ENCODE results near the gene PRDM8.
"Not testable (repeated sequence)": the region's sequence is repeated elsewhere in the genome, so short reads cannot be mapped to it uniquely, and the experiment has no call there.

PRDM8 gene

DNA sequence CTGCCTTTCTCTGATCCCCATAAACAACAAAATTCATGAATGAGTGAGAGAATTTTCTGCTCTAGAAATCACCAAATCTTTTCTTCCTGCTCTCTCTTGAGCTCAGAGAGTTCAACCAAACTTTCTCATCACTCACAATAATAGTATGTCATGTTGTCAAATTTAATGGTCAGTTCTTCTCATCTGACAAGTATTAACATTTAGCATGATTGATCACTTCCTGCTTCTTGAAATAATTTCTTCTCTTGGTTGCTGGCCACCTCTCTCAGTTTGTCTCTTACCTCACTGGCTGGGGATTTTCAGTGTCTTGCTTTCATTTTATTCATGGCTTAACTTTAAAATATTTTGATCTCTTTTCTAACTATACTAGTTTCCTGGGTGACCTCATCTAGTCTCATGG, 43.7 kb downstream of the PRDM8 start:
- Histone ChIP-seq H3K27ac (no peak overlapping the region), H3K27me3 (no peaks in the 10 kb centered on the region), H3K4me1 (ENCODE audit: control insufficient read depth in 1 of 2, insufficient read depth in 1 of 2, low read depth in 1 of 2, low read length in 1 of 2) (no peaks in the 10 kb centered on the region), H3K9me3 (no peaks in the 10 kb centered on the region), H3K4me3 (ENCODE audit: low read depth in 1 of 2, low read length in 1 of 2) (no peak overlapping the region), H3K36me3 (no peaks in the 10 kb centered on the region)
- TF ChIP-seq, protein P1, sequence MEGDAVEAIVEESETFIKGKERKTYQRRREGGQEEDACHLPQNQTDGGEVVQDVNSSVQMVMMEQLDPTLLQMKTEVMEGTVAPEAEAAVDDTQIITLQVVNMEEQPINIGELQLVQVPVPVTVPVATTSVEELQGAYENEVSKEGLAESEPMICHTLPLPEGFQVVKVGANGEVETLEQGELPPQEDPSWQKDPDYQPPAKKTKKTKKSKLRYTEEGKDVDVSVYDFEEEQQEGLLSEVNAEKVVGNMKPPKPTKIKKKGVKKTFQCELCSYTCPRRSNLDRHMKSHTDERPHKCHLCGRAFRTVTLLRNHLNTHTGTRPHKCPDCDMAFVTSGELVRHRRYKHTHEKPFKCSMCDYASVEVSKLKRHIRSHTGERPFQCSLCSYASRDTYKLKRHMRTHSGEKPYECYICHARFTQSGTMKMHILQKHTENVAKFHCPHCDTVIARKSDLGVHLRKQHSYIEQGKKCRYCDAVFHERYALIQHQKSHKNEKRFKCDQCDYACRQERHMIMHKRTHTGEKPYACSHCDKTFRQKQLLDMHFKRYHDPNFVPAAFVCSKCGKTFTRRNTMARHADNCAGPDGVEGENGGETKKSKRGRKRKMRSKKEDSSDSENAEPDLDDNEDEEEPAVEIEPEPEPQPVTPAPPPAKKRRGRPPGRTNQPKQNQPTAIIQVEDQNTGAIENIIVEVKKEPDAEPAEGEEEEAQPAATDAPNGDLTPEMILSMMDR (IDR thresholded peaks at IDR 0.05), result no peak

DNA sequence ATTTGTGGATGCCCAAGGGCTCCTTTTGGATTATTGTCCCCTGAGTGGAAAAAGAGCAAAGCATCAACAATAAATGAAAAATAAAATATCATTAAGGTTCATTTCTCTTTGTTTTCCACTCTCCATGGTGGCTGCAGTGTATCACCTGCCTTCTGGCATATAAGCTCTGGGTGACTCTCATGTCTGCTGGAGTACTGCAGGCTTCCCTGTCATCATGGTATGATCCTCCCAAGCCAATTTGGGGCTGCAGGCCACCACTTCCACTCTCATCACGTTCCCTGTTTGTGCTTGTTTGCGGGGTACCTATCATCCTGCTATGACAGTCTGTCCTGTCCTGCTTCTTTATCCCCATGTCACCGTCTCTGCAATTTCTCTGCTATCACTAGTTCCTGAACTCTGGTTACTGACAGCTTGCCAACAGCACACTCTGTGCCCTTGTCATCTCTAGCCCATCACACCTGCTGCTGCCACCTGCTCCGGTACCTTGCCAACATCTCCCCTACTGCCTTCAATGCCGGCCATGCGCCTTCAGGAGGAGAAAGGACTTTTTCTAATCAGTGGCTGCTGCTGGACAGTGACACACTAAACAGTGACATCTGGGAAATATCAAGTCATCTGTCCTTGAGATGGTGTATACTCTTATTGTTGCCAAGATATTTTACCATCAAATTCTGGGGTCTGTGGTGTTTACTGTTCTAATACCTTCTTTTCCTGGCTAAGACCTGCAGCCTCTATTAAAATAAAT, 46.1 kb downstream of the PRDM8 start:
- H3K27me3 ChIP-seq, result no peaks in the 10 kb centered on the region
- no peaks in the 10 kb centered on the region for H3K4me1 ChIP-seq (ENCODE audit: control insufficient read depth in 1 of 2, insufficient read depth in 1 of 2, low read depth in 1 of 2, low read length in 1 of 2)
- TF ChIP-seq, protein P1 (IDR thresholded peaks at IDR 0.05), result no peak
- no peaks in the 10 kb centered on the region for H3K9me3 ChIP-seq
- no peak overlapping the region for H3K4me3 ChIP-seq (ENCODE audit: low read depth in 1 of 2, low read length in 1 of 2)
- no peaks in the 10 kb centered on the region for H3K36me3 ChIP-seq
- H3K27ac ChIP-seq, result no peak overlapping the region

DNA sequence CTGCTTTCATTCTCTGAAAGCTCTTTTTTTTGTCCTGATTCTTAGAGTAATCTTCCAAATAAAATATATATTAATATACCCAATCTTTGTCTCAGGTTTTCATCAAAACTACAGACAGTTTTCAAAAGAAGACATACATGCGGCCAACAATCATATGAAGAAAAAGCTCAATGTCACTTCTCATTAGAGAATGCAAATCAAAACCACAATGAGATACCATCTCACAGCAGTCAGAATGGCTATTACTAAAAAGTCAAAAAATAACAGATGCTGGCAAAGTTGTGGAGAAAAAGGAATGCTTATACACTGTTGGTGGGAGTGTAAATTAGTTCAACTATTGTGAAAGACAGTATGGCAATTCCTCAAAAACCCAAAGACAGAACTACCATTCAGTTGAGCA, 50.2 kb downstream of the PRDM8 start:
- not testable (repeated sequence) for H3K4me1 ChIP-seq (ENCODE audit: control insufficient read depth in 1 of 2, insufficient read depth in 1 of 2, low read depth in 1 of 2, low read length in 1 of 2); H3K27me3 ChIP-seq; H3K4me3 ChIP-seq (ENCODE audit: low read depth in 1 of 2, low read length in 1 of 2); H3K36me3 ChIP-seq; H3K27ac ChIP-seq; H3K9me3 ChIP-seq

DNA sequence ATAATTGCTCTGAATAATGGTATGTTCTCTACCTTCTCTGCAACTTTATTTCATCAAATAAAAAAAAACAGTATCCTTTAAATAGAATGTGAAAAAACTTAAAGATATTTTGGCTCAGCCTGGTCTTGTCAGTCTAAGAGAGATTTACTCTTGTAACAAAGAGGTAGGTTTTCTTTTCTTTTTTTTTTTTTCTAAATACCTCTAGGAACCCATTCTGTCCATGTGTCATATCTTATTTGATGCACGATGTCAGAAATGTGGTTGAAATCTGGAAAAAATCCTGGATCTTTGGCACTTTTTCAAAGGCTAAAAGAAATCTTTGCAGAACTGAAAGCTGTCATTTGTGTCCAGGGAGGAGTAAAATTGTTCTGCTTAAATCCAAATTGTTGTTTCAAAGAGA, 51.8 kb downstream of the PRDM8 start:
- Histone ChIP-seq H3K9me3 (no peaks in the 10 kb centered on the region), H3K27me3 (no peaks in the 10 kb centered on the region), H3K4me3 (ENCODE audit: low read depth in 1 of 2, low read length in 1 of 2) (no peak overlapping the region), H3K4me1 (ENCODE audit: control insufficient read depth in 1 of 2, insufficient read depth in 1 of 2, low read depth in 1 of 2, low read length in 1 of 2) (no peaks in the 10 kb centered on the region), H3K36me3 (no peaks in the 10 kb centered on the region), H3K27ac (no peak overlapping the region)
- TF ChIP-seq, protein P1 (IDR thresholded peaks at IDR 0.05), result no peak

DNA sequence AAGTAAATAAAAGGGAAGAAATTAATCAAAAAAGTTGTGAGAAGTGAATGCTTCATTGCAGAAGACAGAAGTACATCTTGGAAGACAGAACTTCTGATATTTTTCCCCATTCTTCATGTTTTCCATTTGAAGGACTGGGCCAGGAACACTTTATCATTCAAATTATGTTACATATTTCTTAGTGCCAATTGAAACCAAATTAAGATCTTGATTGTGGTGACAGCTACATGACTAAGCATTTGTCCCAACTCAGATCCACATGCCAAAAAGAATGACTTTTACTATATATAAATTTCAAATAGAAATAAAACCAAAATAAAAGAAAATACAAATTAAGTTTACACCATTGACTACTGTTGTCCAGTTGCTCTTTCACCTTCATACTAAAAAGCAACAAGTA, 55.1 kb downstream of the PRDM8 start:
- Histone ChIP-seq H3K27ac (no peak overlapping the region), H3K9me3 (no peaks in the 10 kb centered on the region), H3K4me1 (ENCODE audit: control insufficient read depth in 1 of 2, insufficient read depth in 1 of 2, low read depth in 1 of 2, low read length in 1 of 2) (no peaks in the 10 kb centered on the region), H3K36me3 (no peaks in the 10 kb centered on the region), H3K4me3 (ENCODE audit: low read depth in 1 of 2, low read length in 1 of 2) (no peak overlapping the region), H3K27me3 (peaks cover 30% of the 10 kb centered on the region)
- TF ChIP-seq, protein P1 (IDR thresholded peaks at IDR 0.05), result no peak

DNA sequence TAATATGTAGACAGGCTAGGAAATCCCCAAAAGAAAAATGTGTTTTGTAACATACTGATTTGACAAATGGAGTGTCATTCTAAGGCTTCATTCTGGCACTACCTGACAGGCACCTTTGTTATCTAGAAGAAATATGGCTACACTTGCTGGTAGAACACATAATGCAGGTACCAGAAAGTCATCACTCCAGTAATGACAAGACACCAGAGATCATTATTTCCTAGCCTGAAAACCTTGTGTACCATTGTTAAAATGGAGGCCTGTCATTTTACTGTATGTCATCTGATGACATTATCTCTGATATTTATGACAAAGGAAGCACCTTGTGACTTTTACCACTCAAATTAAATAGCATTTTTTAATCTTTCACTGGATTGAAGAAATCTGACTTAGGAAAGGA, 55.6 kb downstream of the PRDM8 start:
- TF ChIP-seq, protein P1 (IDR thresholded peaks at IDR 0.05), result no peak
- Histone ChIP-seq H3K4me3 (ENCODE audit: low read depth in 1 of 2, low read length in 1 of 2) (no peak overlapping the region), H3K9me3 (no peaks in the 10 kb centered on the region), H3K4me1 (ENCODE audit: control insufficient read depth in 1 of 2, insufficient read depth in 1 of 2, low read depth in 1 of 2, low read length in 1 of 2) (no peaks in the 10 kb centered on the region), H3K27me3 (peaks cover 34% of the 10 kb centered on the region), H3K27ac (no peak overlapping the region), H3K36me3 (no peaks in the 10 kb centered on the region)
